ENCODE measurements around the gene ARHGAP1.

The ARHGAP1 gene

GRCh38 chr11:46694072-46694471 lies 6.3 kb downstream of the ARHGAP1 start:
- DNase-seq (ENCODE audit: low read depth), result no peak

- no peak for DNase-seq (ENCODE audit: low read depth)
These were observed 6.8 kb downstream of the ARHGAP1 start for GRCh38 chr11:46693597-46694012.

- no peak for DNase-seq (ENCODE audit: low read depth)
These were observed 8.0 kb downstream of the ARHGAP1 start for GRCh38 chr11:46692450-46692849.

- DNase-seq (ENCODE audit: low read depth), result no peak
These were observed 9.7 kb downstream of the ARHGAP1 start for GRCh38 chr11:46690702-46691101.

GRCh38 chr11:46686886-46687795 lies 13.3 kb downstream of the ARHGAP1 start:
- DNase-seq (ENCODE audit: low read depth), result no peak

- DNase-seq (ENCODE audit: low read depth), result no peak
These were observed 16.1 kb downstream of the ARHGAP1 start for GRCh38 chr11:46684367-46684766.

- DNase-seq (ENCODE audit: low read depth), result no peak
These were observed 17.4 kb downstream of the ARHGAP1 start for GRCh38 chr11:46682773-46683752.

GRCh38 chr11:46681814-46682213 lies 18.6 kb downstream of the ARHGAP1 start:
- DNase-seq (ENCODE audit: low read depth), result no peak

- no peak for DNase-seq (ENCODE audit: low read depth)
These were observed 19.6 kb downstream of the ARHGAP1 start for GRCh38 chr11:46680815-46681214.

GRCh38 chr11:46680164-46680760 lies 20.2 kb downstream of the ARHGAP1 start:
- no peak for DNase-seq (ENCODE audit: low read depth)

- DNase-seq (ENCODE audit: low read depth), result no peak
These were observed 20.9 kb downstream of the ARHGAP1 start for GRCh38 chr11:46679241-46680163.

- no peak for DNase-seq (ENCODE audit: low read depth)
These were observed 21.7 kb downstream of the ARHGAP1 start for GRCh38 chr11:46678741-46679130.

- no peak for DNase-seq (ENCODE audit: low read depth)
These were observed 22.3 kb downstream of the ARHGAP1 start for GRCh38 chr11:46677991-46678740.

GRCh38 chr11:46677169-46677568 lies 23.2 kb downstream of the ARHGAP1 start:
- no peak for DNase-seq (ENCODE audit: low read depth)

GRCh38 chr11:46676436-46677158 lies 23.8 kb downstream of the ARHGAP1 start:
- DNase-seq (ENCODE audit: low read depth), result no peak

GRCh38 chr11:46675949-46676348 lies 24.5 kb downstream of the ARHGAP1 start:
- no peak for DNase-seq (ENCODE audit: low read depth)

- DNase-seq (ENCODE audit: low read depth), result no peak
These were observed 25.0 kb downstream of the ARHGAP1 start for GRCh38 chr11:46675288-46675851.

- DNase-seq (ENCODE audit: low read depth), result no peak
These were observed 25.7 kb downstream of the ARHGAP1 start for GRCh38 chr11:46674463-46675287.

All from activated gamma-delta T cell treated with anti-CD3 and anti-CD28 coated beads, Interleukin-2, amount 50 U/mL, for 16 hours (primary cell).